SH-SY5Y (cell line): Measurements from ENCODE around the gene ADARB2.

Source experiments
- GATA2 ChIP-seq: IDR thresholded peaks from 2 replicates; pipeline ENCODE4 v1.6.1; 2011; ENCODE audit warnings: mild to moderate bottlenecking, low read depth, low read length
- GATA3 ChIP-seq: IDR thresholded peaks from 2 replicates; pipeline ENCODE4 v1.6.1; 2011; ENCODE audit warnings: low read depth, mild to moderate bottlenecking, low read length, moderate library complexity

ADARB2 gene

GRCh38 chr10:1412531-1413189 is 324.7 kb downstream of the ADARB2 start:
- TF ChIP-seq GATA2 (no peak), GATA3 (no peak)

GRCh38 chr10:1411956-1412355 is 325.4 kb downstream of the ADARB2 start:
- TF ChIP-seq GATA2 (no peak), GATA3 (no peak)

DNA sequence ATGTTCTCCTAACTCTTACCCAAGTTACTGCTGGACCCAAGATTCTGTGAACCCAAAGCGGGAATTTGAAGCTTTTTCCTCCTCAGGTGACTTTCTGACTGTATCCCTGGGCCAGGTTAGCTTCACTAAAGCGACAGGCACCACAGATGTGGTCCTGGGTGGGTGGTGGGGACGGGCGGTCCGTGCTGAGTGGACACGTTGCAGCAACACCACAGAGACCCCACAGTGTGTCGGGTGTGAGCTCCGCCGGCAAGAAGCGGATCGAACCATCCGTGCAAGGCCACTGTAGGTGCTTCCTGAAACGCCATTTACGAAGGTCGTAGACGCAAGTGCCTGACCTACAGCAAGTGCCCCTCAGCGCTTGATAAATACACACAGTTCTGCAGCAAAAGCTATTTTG is 325.9 kb downstream of the ADARB2 start:
- TF ChIP-seq GATA2 (no peak), GATA3 (no peak)

DNA sequence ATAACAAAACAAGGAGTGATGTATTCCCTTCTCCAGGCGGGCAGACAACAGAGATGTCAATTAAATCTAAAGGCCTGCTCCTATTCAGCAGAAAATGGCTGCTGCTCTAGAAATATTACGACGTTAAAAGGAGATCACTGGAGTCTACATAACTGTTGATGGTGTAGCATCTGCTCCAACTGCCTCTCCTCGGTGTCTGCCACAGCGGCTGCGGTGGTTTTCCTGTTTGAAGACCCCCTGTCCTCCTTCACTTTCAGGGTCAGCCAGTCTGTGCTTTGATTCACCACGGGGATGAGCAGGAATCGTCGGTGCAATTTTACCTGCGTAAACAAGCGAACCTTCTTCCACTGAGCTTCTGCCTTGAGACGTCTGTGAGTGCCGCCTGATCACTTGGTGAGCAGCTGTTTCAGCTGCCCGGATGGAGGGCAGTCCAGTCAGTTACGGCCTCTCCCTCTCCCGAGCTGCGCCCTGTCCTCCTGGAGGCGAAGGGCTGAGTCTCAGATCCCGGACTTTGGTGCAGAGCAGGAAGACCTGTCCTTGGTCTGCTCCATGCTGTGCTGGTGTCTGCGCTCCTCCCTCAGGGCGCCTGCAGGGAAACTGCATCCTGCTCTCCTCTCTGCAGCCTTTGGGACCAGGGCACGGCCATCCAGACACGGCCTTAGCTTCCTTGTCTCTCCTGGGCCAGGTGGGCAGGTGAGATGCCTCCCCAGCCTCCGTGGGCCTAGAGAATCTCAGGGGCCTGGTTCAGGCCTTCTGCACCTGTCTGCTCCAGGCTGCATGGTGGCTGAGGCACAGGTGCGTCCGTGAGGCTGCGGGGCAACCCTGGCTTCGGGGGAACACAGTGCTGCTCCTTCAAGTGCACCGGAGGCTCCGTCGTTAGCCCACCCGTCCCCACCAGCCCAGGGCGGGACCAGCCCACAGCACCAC is 326.6 kb downstream of the ADARB2 start:
- TF ChIP-seq GATA2, result no peak
- no peak for TF ChIP-seq GATA3

GRCh38 chr10:1410032-1410431 is 327.3 kb downstream of the ADARB2 start:
- TF ChIP-seq GATA2 (no peak), GATA3 (no peak)

DNA sequence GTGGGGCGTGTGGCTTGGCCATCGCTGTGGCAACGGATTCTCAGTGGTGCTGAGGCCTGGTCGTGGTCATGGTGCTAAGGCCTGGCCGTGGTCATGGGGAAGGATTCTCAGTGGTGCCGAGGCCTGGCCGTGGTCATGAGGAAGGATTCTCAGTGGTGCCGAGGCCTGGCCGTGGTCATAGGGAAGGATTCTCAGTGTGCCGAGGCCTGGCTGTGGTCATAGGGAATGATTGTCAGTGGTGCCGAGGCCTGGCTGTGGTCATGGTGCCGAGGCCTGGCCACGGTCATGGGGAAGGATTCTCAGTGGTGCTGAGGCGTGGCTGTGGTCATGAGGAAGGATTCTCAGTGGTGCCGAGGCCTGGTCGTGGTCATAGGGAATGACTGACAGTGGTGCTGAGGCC is 327.9 kb downstream of the ADARB2 start:
- TF ChIP-seq GATA2, result no peak
- TF ChIP-seq GATA3, result no peak

DNA sequence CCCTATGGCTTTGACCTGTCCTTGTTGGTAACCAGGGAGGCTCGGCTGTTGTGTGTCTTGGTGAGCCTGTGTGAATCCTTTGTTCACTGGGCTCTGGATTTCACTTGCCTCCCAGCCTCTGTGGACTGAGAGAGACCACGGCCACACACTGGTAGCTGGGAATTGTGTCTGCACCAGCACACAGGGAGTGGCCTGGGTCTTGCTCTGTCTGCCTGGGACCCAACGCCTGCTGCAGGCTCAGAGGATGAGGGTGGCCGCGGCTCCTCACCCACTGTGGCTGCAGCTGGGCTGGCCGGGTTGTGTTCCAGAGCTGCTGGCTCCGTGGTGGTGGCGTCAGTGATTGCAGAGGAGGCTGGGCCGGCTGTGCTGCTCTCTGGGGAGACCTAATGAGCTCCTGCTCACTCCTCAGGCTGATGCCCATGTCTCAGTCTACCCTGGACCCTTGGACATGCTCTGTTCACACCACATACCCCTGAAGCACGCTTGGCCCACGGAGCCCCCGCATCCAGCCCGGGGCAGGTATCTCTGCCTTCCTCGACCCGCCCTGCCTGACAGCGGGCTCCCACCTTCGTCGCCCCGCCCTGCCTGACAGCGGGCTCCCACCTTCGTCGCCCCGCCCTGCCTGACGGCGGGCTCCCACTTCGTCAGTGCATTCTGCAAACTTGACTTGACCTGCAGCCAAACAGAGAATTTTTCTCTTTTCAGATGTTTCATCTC is 328.5 kb downstream of the ADARB2 start:
- TF ChIP-seq GATA3 (no peak), GATA2 (no peak)

GRCh38 chr10:1406967-1407945 is 330.1 kb downstream of the ADARB2 start:
- no peak for TF ChIP-seq GATA2
- TF ChIP-seq GATA3, result no peak

- no peak for TF ChIP-seq GATA2
- TF ChIP-seq GATA3, result no peak
These were observed 331.0 kb downstream of the ADARB2 start for GRCh38 chr10:1406132-1406966.

DNA sequence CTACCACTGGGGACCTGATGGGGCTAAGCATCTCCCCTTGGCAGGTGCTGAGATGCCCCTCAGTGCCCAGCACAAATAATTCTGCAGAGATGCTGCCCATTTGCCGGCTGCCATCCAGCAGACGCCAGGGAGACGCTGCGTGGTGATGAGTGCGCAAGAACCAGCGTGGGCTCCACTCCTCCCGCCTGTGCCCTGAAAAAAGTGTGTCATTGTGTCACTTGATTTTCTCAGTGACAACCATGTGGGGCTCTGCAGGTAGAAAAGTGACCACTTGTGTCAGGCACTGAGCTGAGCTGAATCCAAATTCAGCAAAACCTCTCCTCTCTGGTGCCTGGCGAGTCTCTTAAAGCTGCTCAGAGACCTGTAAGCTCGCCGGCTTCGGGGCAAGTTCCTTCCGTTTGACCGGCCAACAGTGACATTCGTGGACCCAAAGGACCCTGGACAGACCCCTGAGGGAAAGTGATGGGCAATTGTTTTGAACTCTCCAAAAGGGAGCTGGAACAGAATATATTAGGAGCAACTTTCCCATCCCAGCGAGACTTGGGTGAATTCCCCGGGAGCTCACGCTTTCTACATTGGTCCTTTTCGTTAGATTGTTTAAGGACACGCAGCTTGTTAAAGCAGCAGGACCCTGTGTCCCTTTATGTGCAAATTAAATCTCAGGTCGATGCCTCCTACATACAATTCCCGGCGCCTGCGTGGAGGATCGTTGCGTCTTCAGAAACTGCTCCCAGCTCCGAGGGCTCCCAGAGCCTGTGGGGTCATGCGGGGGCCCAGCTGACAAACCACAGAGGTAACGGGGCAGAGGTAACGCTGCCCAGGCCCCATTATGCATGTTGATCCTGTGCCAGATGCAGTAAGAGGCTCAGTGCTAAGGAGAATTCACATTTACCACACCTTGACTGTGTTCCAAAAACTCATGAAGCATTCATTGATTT is 332.7 kb downstream of the ADARB2 start:
- TF ChIP-seq GATA2 (no peak), GATA3 (no peak)

DNA sequence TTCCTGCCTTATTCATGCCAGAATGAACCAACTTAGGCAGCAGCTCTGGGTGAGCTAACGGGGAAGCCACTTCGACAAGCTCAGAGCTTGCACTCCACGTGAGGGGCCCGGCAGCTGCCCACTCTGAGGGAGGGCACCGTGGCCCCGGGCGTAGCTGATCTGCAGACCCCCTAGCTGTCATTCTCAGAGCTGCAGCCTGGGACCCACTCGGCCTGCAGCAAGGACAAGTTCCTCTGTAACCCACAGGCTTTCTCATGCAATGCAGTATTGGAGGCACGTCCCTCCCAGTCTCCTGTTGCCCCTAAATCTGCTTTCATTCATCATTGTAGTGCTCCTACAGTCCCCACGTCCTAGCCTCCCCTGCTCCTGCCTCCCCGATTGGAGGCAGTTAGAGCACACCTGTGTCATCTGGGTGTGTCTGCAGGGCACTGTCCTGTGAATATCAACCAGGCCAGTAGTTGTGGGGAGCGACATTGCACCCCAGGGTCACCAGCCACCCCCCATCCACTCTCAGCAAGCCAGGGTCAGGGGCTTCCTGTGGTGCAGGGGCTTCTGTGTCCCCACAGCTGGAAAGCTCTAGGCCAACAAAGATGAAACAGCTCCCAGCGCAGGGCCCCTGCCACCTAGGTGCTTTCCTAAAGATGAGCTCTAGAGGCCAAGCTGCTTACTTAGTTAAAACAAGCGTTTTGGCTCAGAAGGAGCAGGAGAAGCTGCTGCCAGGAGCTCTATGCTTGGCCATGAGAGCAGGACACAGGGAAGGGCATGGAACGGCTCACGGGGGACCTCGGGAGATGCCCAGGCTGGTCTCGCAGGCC is 333.6 kb downstream of the ADARB2 start:
- no peak for TF ChIP-seq GATA2
- TF ChIP-seq GATA3, result no peak
